Natural killer cell treated with Interleukin-12 subunit alpha and Interleukin-12 subunit beta and Interleukin-15 and Interleukin-18, amount 100 ng/mL, for 72 hours (primary cell): Measurements from ENCODE around the gene PTPRCAP. TPM values are rescaled to one million over a fixed set of nuclear protein-coding genes. Genes with fewer than 3 reads are reported as not detected.
"Not testable (repeated sequence)": the region's sequence is repeated elsewhere in the genome, so short reads cannot be mapped to it uniquely, and the experiment has no call there.

ENCODE experiments used
- ATAC-seq, 2 donors: fragments of 150-1000 bp; cut with Tn5 transposase in 1 of 2; sonication (Bioruptor Pico), chemical (Tn5 transposase) in 1 of 2; 2 replicates each; pipeline ENCODE4 v1.10.0; 2021
- DNase-seq: peaks from one replicate; pipeline ENCODE4 v3.0.0; 2022; ENCODE audit warnings: low spot score
- H3K27ac Mint-ChIP-seq, 2 donors: 1 replicate in 1 of 2; 2 replicates in 1 of 2; pipeline ENCODE4 v1.8.0; 2022; ENCODE audit warnings: mixed read lengths in 2 of 2, mild to moderate bottlenecking in 1 of 2, moderate library complexity in 1 of 2
- H3K27me3 Mint-ChIP-seq, 2 donors: 1 replicate in 1 of 2; 2 replicates in 1 of 2; pipeline ENCODE4 v1.8.0; 2022; ENCODE audit warnings: mixed read lengths in 2 of 2
- H3K36me3 Mint-ChIP-seq: one replicate; pipeline ENCODE4 v1.8.0; 2022; ENCODE audit warnings: mixed read lengths
- H3K4me1 Mint-ChIP-seq, 2 donors: 1 replicate in 1 of 2; 2 replicates in 1 of 2; pipeline ENCODE4 v1.8.0; 2022; ENCODE audit warnings: low read depth in 2 of 2, mixed read lengths in 2 of 2, mild to moderate bottlenecking in 1 of 2
- H3K4me3 Mint-ChIP-seq: one replicate; pipeline ENCODE4 v1.8.0; 2022; ENCODE audit warnings: mixed read lengths
- H3K9me3 Mint-ChIP-seq: 2 replicates; pipeline ENCODE4 v1.8.0; 2022; ENCODE audit warnings: mixed read lengths
- total RNA-seq, 2 donors: library from RNA; stranded (reverse); gene quantifications; one replicate each; pipeline ENCODE4 v1.2.3, GENCODE V29; 2022

The PTPRCAP gene
- total RNA-seq, 2 donors from 2014 or later = 198 to 266 TPM

DNA sequence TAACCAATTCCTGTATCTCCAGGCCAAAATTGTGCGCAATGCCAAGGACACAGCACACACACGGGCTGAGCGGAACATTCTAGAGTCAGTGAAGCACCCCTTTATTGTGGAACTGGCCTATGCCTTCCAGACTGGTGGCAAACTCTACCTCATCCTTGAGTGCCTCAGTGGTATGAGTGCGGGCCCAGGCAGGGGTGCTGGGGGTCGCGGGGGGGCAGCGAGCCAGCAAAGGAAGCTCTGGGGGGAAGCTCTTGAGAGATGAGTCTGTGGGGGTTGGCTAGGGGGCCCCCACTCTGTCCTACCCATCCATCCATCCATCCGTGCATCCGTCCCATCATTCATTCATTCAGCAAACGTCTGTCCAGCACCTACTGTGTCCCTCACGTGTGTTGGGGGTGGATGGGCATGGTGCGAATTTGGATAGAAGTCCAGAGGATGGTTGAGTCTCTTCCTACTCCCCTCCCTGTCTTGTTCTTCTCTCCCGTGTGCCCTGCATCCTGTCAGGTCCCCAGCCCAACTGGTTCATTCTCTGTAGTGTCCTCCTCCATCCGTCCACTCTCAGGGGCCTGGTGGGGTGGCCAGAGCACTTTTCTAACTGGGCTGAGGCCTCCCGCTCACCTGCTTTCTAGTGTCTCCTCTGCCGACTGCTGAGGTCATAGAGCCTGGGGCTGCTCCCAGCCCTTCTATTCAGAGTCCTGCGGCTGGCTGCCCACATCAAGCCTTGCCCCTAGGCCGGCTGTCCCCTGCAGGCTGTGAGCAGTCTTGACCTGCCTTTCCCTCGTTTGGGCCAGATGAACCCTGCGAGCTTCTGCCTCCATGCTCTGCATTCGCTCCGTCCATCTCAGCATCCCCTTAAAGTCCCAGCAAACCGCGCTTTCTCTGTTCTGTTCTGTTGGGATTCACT is 5.9 kb downstream of the PTPRCAP start:
- no peaks in the 10 kb centered on the region for H3K36me3 Mint-ChIP-seq
- H3K4me3 Mint-ChIP-seq = peak overlapping the region; percentile 18
- ATAC-seq = no peak
- no peaks in the 10 kb centered on the region for H3K9me3 Mint-ChIP-seq
- peaks cover 33 to 40% of the 10 kb centered on the region in 2 donors for H3K4me1 Mint-ChIP-seq
- no peaks in the 10 kb centered on the region for H3K27me3 Mint-ChIP-seq
- H3K27ac Mint-ChIP-seq = peak overlapping the region; percentile 92 to 96
- DNase-seq = no peak

DNA sequence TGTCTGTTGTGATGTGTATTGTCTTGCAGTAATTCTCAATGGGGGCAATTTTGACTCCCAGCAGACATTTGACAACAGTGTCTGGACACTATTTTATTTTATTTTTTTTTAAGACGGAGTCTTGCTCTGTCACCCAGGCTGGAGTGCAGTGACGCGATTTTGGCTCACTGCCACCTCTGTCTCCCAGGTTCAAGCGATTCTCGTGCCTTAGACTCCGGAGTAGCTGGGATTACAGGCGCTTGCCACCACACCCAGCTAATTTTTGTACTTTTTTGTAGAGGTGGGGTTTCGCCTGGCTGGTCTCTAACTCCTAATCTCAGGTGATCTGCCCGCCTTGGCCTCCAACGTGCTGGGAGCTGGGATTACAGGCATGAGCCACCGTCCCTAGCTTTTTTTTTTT is 7.8 kb downstream of the PTPRCAP start:
- Mint-ChIP-seq H3K4me1 (peaks cover 28 to 33% of the 10 kb centered on the region in 2 donors), H3K4me3 (peak overlapping the region; percentile 54), H3K27ac (no peak overlapping the region), H3K27me3 (no peaks in the 10 kb centered on the region), H3K36me3 (no peaks in the 10 kb centered on the region), H3K9me3 (no peaks in the 10 kb centered on the region)
- ATAC-seq (no peak), DNase-seq (no peak)

DNA sequence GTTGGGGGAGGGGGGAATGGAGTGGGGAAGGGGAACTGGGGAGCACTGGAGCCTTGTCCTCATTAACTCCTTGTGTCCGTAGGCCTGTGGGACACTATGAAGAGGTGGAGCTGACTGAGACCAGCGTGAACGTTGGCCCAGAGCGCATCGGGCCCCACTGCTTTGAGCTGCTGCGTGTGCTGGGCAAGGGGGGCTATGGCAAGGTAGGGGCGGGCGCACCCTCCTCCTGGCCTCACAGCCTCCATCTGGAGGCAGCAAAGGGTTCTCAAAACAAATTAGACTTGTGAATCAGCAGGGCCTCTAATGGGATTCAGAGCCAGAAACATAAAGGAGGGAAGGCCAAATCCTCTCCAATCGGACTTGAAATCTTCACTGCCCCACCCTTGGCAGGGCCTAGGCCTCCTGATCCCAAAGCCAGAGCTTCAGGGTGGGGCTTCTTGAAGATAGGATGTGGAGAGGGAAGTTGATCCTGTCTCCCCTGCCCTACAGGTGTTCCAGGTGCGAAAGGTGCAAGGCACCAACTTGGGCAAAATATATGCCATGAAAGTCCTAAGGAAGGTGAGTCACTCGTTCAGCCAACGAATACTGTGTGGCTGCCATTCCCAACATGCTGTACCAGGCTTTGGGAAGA is 8.3 kb downstream of the PTPRCAP start:
- no peaks in the 10 kb centered on the region for H3K9me3 Mint-ChIP-seq
- H3K4me3 Mint-ChIP-seq = peak overlapping the region; percentile 96
- H3K27me3 Mint-ChIP-seq = no peaks in the 10 kb centered on the region
- H3K36me3 Mint-ChIP-seq = no peaks in the 10 kb centered on the region
- H3K27ac Mint-ChIP-seq = peak overlapping the region; percentile 94 to 97
- H3K4me1 Mint-ChIP-seq = peaks cover 29 to 36% of the 10 kb centered on the region in 2 donors
- DNase-seq (no peak), ATAC-seq (no peak)

DNA sequence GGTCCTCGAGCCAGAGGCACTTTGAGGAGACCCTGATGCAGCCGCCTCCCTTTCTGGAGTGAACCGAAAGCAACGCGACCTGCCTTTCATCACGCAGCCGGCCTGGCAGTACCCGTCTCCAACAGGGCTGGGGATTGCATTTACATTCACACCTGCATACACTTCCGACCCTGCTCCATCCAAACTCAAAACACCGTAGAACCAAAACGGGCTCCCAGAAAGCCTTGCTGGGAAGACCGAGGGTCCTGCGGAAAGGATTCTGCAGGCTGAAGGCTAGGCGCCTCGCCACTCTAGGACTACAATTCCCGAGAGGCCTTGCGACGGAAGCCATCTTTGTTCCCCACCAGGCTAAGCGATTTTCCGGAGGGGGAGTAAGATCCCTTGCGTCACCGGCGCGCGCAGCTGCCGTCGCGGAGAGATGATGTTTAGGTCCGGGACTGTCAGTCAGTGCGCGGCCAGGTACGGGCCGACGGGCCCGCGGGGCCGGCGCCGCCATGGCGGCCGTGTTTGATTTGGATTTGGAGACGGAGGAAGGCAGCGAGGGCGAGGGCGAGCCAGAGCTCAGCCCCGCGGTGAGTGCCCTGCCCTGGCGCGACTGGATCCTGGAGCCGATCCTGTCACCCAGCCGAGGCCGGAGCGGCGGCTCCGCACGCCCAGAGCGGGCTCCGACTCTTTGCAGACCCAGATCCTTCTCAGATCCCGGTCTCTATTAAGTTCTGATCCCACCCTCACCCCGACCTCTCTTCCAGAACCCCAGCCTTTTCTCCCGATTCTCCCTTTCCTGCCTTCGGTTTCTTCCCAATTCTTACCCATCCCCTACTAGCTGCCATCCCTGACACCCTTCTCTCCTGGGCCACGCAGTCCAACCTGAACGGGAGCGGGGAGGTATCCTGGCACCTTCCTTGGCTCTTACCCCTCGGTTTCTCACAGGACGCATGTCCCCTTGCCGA is 9.2 kb downstream of the PTPRCAP start, which contains the start of gene RPS6KB2:
RPS6KB2 (plus strand) TSS at position 443 of the 950 bp plus-strand sequence; CDS start at position 495, 52 bp downstream.
- Mint-ChIP-seq H3K27ac (peak within 1 kb of the TSS; percentile 94 to 97), H3K36me3 (no peaks in the 10 kb centered on the region), H3K9me3 (no peaks in the 10 kb centered on the region), H3K4me1 (peaks cover 24 to 31% of the 10 kb centered on the region in 2 donors), H3K4me3 (peak within 1 kb of the TSS; percentile 96), H3K27me3 (no peaks in the 10 kb centered on the region)
- ATAC-seq (peak; percentile 92 to 94), DNase-seq (peak; percentile 97)

DNA sequence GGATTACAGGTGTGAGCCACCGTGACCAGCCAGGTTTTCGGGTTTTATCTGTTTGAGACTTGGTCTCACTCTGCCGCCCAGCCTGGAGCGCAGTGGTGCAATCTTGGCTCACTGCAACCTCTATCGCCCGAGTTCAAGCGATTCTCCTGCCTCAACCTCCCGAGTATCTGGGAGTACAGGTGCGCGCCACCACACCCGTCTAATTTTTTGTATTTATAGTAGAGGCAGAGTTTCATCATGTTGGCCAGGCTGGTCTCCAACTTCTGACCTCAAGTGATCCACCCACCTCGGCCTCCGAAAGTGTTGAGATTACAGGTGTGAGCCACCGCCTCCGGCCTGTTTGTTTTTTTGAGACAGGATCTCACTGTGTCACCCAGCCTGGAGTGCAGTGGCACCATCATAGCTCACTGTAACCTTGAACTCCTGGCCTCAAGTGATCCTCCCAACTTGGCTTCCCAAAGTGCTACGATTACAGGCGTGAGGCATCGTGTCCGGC is 10.1 kb downstream of the PTPRCAP start:
- Mint-ChIP-seq H3K27ac (peak overlapping the region; percentile 94 to 97), H3K4me3 (peak overlapping the region; percentile 96), H3K4me1 (peaks cover 22 to 31% of the 10 kb centered on the region in 2 donors)
- not testable (repeated sequence) for H3K9me3 Mint-ChIP-seq, DNase-seq, H3K27me3 Mint-ChIP-seq, ATAC-seq, H3K36me3 Mint-ChIP-seq

DNA sequence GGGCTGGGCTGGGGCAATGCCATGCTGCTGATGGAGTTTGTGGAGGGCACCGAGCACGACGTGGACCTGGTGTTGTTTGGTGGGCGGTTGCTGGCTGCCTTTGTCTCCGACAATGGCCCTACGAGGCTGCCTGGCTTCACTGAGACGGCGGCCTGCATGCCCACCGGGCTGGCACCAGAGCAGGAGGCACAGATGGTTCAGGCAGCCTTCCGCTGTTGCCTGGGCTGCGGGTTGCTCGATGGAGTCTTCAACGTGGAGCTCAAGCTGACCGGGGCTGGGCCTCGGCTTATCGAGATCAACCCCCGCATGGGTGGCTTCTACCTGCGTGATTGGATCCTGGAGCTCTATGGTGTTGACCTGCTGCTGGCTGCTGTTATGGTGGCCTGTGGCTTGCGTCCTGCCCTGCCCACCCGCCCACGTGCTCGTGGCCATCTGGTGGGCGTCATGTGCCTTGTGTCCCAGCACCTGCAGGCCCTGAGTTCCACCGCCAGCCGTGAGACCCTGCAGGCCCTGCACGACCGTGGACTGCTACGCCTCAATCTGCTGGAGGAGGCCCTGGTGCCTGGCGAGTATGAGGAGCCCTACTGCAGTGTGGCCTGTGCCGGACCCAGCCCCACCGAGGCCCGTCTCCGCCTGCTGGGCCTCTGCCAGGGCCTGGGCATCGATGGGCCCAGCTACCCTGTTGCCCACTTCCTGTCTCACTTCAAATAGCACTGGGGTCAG is 13.4 kb downstream of the PTPRCAP start:
- DNase-seq = peak; percentile 60
- H3K36me3 Mint-ChIP-seq = no peaks in the 10 kb centered on the region
- peaks cover 13 to 25% of the 10 kb centered on the region in 2 donors for H3K4me1 Mint-ChIP-seq
- no peaks in the 10 kb centered on the region for H3K9me3 Mint-ChIP-seq
- no peak overlapping the region for H3K27ac Mint-ChIP-seq
- no peak overlapping the region for H3K4me3 Mint-ChIP-seq
- ATAC-seq = no peak
- H3K27me3 Mint-ChIP-seq = no peaks in the 10 kb centered on the region

DNA sequence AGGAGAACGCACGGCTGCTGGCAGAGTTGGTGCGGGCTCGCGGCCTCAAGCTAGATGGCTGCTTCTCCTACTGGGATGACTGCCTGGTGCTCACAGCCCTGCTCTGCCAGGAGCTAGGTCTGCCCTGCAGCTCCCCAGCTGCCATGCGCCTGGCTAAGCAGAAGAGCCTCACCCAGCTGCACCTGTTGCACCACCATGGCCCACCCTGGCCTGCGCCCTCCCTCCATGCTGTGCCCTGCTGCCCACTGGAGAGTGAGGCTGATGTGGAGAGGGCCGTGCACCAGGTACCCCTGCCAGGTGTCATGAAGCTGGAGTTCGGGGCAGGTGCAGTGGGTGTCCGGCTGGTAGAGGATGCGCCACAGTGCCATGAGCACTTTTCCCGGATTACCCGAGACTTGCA is 14.0 kb downstream of the PTPRCAP start:
- no peaks in the 10 kb centered on the region for H3K36me3 Mint-ChIP-seq

DNA sequence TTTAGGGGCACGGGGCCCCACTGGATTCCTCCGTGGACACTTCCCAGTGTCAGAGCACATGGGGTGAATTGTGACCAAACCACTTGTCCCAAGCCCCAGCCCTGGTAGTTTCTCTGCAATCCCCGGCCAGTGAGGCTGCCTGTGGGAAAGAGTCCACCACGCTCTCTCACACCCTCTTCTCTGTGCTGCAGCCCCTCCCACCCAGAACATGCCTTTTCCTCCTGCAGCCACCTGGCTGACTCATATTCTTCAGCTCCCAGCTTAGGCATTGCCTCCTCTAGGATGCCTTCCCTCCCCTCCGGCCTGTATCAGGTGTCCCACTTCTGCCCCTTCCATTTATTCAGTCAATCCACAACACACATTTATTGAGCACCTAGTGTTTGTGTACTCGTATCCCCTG is 14.6 kb downstream of the PTPRCAP start:
- no peak for ATAC-seq
- H3K27ac Mint-ChIP-seq = peak overlapping the region in 1 of 2 donors; percentile 36
- no peak for DNase-seq
- no peaks in the 10 kb centered on the region for H3K9me3 Mint-ChIP-seq
- no peaks in the 10 kb centered on the region for H3K36me3 Mint-ChIP-seq
- H3K27me3 Mint-ChIP-seq = no peaks in the 10 kb centered on the region
- H3K4me3 Mint-ChIP-seq = no peak overlapping the region
- peaks cover 9 to 26% of the 10 kb centered on the region in 2 donors for H3K4me1 Mint-ChIP-seq

More for the DNA sequence above, 14.0 kb downstream of the PTPRCAP start:
- Mint-ChIP-seq H3K27ac (no peak overlapping the region), H3K9me3 (no peaks in the 10 kb centered on the region), H3K4me3 (no peak overlapping the region), H3K27me3 (no peaks in the 10 kb centered on the region), H3K4me1 (peaks cover 13 to 27% of the 10 kb centered on the region in 2 donors)
- DNase-seq = no peak
- ATAC-seq = no peak

DNA sequence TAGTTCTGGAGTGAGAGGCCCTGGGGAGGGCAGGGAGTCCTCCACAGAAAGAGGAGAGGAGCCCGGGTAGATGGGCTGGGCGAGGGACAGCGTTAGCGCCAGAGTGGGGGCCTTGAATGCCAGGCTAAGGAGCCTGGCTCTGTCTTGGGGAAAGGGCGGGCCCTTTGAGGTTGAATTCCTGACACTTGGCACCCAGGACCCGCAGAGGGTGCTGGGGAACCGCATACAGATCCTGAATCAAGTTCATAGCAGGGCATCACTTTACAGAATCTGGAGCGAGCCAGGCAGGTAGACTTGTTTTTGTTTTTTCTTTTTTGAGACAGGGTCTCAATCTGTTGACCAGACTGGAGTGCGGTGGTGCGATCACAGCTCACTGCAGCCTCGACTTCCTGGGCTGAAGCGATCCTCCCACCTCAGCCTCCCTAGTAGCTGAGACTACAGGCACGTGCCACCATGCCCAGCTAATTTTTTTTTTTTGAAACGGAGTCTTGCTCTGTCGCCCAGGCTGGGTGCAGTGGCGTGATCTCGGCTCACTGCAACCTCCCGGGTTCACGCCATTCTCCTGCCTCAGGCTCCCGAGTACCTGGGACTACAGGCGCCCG is 16.0 kb downstream of the PTPRCAP start:
- Mint-ChIP-seq H3K4me3 (peak overlapping the region; percentile 37), H3K36me3 (no peaks in the 10 kb centered on the region), H3K27me3 (no peaks in the 10 kb centered on the region), H3K4me1 (peaks cover 9 to 28% of the 10 kb centered on the region in 2 donors), H3K27ac (peak overlapping the region; percentile 47 to 57), H3K9me3 (no peaks in the 10 kb centered on the region)
- DNase-seq = peak; percentile 64
- no peak for ATAC-seq

DNA sequence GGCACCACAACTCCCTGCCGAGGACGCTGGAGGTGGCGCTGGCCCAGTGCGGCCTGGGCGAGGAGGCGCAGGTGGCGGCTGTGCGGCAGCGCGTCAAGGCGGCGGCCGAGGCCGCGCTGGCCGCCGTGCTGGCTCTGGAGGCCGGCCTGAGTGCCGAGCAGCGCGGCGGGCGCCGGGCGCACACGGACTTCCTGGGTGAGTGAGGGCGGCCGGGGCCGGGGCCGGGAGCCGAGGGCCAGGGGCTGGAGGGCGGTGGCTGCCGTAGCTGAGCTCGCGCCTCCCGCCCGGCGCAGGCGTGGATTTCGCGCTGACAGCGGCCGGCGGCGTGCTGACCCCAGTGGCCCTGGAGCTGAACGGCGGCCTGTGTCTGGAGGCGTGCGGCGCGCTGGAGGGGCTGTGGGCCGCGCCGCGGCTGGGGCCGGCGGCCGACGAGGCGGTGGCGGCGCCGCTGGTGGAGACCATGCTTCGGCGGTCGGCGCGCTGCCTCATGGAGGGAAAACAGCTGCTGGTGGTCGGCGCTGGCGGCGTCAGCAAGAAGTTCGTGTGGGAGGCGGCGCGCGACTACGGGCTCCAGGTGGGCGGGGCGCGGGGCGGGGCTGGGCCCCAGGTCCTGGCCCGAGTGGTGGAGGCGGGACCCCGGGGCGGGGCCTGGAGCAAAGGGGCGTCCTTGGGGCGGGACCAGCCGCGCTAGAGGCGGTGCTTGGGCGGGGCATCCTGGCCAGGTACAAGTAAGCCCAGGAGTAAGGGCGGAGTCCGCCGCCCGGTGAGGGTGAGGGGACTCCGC is 16.6 kb downstream of the PTPRCAP start:
- peak; percentile 96 for DNase-seq
- Mint-ChIP-seq H3K9me3 (no peaks in the 10 kb centered on the region), H3K4me3 (peak overlapping the region; percentile 70), H3K27ac (peak overlapping the region; percentile 47 to 60), H3K4me1 (peaks cover 15 to 35% of the 10 kb centered on the region in 2 donors), H3K36me3 (no peaks in the 10 kb centered on the region), H3K27me3 (no peaks in the 10 kb centered on the region)
- peak; percentile 98 for ATAC-seq

DNA sequence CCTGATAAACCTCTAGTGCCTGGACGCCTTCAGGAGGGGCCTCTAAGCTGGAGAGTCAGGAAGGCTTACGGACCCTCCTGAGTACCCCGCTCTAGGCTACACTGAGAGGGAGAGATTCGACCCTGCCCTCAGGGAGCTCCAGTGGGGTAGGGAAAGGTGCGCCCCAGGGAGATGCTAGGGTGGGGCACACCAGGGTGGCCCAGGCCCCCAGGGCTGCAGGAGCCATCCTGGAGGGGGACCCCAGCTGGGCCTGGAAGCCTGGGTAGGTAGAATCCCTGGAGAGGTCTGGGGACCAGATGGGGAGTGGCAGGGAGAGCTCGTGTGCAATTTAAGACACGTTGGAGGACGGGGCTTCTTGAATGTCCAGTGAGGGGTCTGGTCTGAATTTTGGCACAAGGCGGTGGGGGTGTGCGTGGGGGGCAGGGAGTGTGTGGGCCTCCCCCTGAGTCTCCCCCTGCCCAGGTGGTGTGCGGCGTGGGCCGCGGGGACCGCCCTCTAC is 17.3 kb downstream of the PTPRCAP start:
- Mint-ChIP-seq H3K27me3 (no peaks in the 10 kb centered on the region), H3K4me1 (peaks cover 15 to 35% of the 10 kb centered on the region in 2 donors), H3K36me3 (no peaks in the 10 kb centered on the region), H3K4me3 (peak overlapping the region; percentile 70), H3K9me3 (no peaks in the 10 kb centered on the region), H3K27ac (peak overlapping the region; percentile 33 to 60)
- ATAC-seq = no peak
- peak; percentile 59 for DNase-seq
